ENCODE results near the gene TMOD3.

The TMOD3 gene

GRCh38 chr15:51864408-51865056, 35.1 kb downstream of the TMOD3 start:
- no peaks in the 10 kb centered on the region for H3K9me3 ChIP-seq (ENCODE audit: control insufficient read depth, insufficient read depth, low read depth, low read length)
- peaks cover 12 to 17% of the 10 kb centered on the region in 2 experiments for H3K36me3 ChIP-seq (ENCODE audit: control insufficient read depth in 2 of 2, insufficient read depth in 1 of 2, low read length in 2 of 2)
- ChIA-PET CTCF (interaction anchor here (0.6 kb wide), 1 partner anchor 31 kb away, joined by 3 read pairs; no protein-coding TSS in a partner anchor), POLR2A (no interaction called here)
- H3K4me1 ChIP-seq (ENCODE audit: control insufficient read depth, insufficient read depth, low read length): no peaks in the 10 kb centered on the region
- TF ChIP-seq ZNF354C (tag by site-specific recombination; IDR thresholded peaks at IDR 0.05; ENCODE audit: borderline replicate concordance, low read depth): no peak
- TF ChIP-seq ZNF211 (tag by site-specific recombination; IDR thresholded peaks at IDR 0.05; ENCODE audit: low read depth): no peak
- TF ChIP-seq ZNF266 (tag by site-specific recombination; IDR thresholded peaks at IDR 0.05; ENCODE audit: low read depth): peak; percentile 98
- peak; percentile 57 for TF ChIP-seq OSR2 (tag by site-specific recombination; IDR thresholded peaks at IDR 0.05)
- no peak for TF ChIP-seq ZNF138 (tag by site-specific recombination; IDR thresholded peaks at IDR 0.05; ENCODE audit: borderline replicate concordance)
- TF ChIP-seq TRIM28 (IDR thresholded peaks at IDR 0.05; ENCODE audit: borderline replicate concordance, low read length): no peak
- H3K27ac ChIP-seq (ENCODE audit: extremely low read depth, low read depth, low read length): no peak overlapping the region
- H3K4me3 ChIP-seq (ENCODE audit: low read depth, low read length): no peak overlapping the region

DNA sequence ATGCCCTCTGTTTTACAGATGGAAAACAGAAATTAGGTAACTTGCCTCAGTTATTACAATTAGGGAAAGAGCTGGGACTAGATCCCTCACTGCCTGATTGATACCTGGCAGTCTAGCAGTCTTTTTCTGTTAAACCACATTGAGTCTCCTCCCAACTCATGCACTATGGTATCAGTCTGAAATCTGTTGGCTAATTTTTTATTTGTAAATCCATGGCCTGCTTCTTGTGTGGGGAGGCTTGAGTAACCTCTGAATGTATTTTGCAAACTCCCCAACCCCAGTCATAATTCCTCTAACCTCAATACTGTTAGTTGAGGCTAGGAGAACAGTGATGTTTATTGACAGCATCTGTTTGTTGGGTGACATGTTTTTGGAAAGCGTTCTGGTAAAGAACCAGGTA, 35.9 kb downstream of the TMOD3 start:
- no peak for TF ChIP-seq PATZ1 (tag by site-specific recombination; IDR thresholded peaks at IDR 0.05)
- TF ChIP-seq ZNF394 (tag by site-specific recombination; IDR thresholded peaks at IDR 0.05; ENCODE audit: borderline replicate concordance): no peak
- TF ChIP-seq, protein P1, sequence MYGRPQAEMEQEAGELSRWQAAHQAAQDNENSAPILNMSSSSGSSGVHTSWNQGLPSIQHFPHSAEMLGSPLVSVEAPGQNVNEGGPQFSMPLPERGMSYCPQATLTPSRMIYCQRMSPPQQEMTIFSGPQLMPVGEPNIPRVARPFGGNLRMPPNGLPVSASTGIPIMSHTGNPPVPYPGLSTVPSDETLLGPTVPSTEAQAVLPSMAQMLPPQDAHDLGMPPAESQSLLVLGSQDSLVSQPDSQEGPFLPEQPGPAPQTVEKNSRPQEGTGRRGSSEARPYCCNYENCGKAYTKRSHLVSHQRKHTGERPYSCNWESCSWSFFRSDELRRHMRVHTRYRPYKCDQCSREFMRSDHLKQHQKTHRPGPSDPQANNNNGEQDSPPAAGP (tag by site-specific recombination; IDR thresholded peaks at IDR 0.05): no peak
- TF ChIP-seq SETDB1 (IDR thresholded peaks at IDR 0.05; ENCODE audit: insufficient read length, low read length): no peak
- TF ChIP-seq ZNF530 (tag by site-specific recombination; IDR thresholded peaks at IDR 0.05; ENCODE audit: low read depth): no peak
- TF ChIP-seq ZNF558 (tag by site-specific recombination; IDR thresholded peaks at IDR 0.05): no peak
- no peak for TF ChIP-seq ZNF48 (tag by site-specific recombination; IDR thresholded peaks at IDR 0.05)
- no peak for TF ChIP-seq ZNF214 (tag by site-specific recombination; IDR thresholded peaks at IDR 0.05; ENCODE audit: borderline replicate concordance)
- no peak for TF ChIP-seq ZNF37A (tag by site-specific recombination; IDR thresholded peaks at IDR 0.05)
- no peak for TF ChIP-seq ZNF792 (tag by site-specific recombination; IDR thresholded peaks at IDR 0.05)
- no peak for TF ChIP-seq ZNF366 (tag by site-specific recombination; conservative IDR thresholded peaks at IDR 0.05)
- no peak for TF ChIP-seq ZNF654 (tag by site-specific recombination; IDR thresholded peaks at IDR 0.05; ENCODE audit: low read depth)
- TF ChIP-seq ZNF791 (tag by site-specific recombination; IDR thresholded peaks at IDR 0.05): no peak
- TF ChIP-seq ZNF335 (tag by site-specific recombination; conservative IDR thresholded peaks at IDR 0.05): no peak
- no peak for TF ChIP-seq ZNF843 (tag by site-specific recombination; IDR thresholded peaks at IDR 0.05)
- no peak for TF ChIP-seq RBAK (tag by site-specific recombination; IDR thresholded peaks at IDR 0.05)
- no peak for TF ChIP-seq MZF1 (tag by site-specific recombination; IDR thresholded peaks at IDR 0.05; ENCODE audit: borderline replicate concordance)
- no peak for TF ChIP-seq ZNF354C (tag by site-specific recombination; IDR thresholded peaks at IDR 0.05; ENCODE audit: borderline replicate concordance, low read depth)
- Histone ChIP-seq H3K27ac (ENCODE audit: extremely low read depth, low read depth, low read length) (no peak overlapping the region), H3K36me3 (ENCODE audit: control insufficient read depth in 2 of 2, insufficient read depth in 1 of 2, low read length in 2 of 2) (peaks cover 12 to 21% of the 10 kb centered on the region in 2 experiments), H3K4me3 (ENCODE audit: low read depth, low read length) (no peak overlapping the region), H3K4me1 (ENCODE audit: control insufficient read depth, insufficient read depth, low read length) (no peaks in the 10 kb centered on the region), H3K9me3 (ENCODE audit: control insufficient read depth, insufficient read depth, low read depth, low read length) (no peaks in the 10 kb centered on the region)
- ChIA-PET CTCF (interaction anchor here (1.2 kb wide), 1 partner anchor 9 kb away, joined by 4 read pairs; no protein-coding TSS in a partner anchor), POLR2A (no interaction called here)

All from HEK293 (cell line).